Epidermal melanocyte (primary cell): ENCODE results near the gene KDM5B.
A peak's percentile ranks its signal among the peaks of the same experiment; 100 is the strongest.
"Not testable (repeated sequence)": the region's sequence is repeated elsewhere in the genome, so short reads cannot be mapped to it uniquely, and the experiment has no call there.

ENCODE experiments used
- DNase-seq: peaks from one replicate; pipeline ENCODE4 v3.0.0; 2011; ENCODE audit warnings: low spot score; ENCODE audit not compliant: insufficient read length

KDM5B gene

DNA sequence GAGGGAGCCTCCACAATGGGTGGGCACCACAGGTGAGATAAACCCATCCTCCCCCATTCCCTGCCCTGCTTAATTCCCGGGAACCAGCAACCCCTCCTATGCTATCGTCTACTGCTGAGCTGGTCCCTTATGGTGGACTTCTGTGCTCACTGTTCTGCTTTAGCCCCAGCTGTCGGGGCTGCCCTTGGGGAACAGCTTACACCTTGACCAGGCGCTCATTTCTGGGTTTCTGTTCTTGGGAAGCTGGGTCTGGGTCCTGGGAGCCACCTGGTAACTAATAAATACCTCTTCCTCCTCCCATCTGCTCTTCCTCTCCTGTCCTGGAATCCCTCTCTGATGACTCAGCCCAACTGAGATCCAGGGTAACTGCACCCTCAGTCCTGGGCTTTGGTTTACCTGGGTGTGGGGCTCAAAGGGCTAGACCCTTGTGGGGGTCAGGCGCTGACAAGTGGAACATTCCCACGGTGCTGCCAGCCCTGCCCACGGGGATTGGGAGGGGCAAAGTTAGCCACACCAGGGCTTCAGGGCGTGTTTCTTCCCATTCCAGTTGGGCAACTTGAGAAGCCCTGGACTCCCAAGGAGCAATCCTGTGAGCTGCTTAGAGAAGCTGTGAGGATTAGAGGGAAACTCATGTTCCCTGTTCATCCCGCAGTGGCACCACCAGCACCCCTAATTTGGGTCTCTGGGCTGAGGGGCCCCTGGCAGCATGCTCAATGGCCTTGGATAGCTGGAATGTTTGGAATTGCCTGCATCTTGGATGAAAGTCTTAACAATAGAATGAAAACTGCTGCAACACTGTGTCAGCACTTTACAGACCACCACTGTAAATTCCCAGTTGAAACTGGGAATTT, 4.2 kb upstream of the KDM5B start:
- no peak for DNase-seq

DNA sequence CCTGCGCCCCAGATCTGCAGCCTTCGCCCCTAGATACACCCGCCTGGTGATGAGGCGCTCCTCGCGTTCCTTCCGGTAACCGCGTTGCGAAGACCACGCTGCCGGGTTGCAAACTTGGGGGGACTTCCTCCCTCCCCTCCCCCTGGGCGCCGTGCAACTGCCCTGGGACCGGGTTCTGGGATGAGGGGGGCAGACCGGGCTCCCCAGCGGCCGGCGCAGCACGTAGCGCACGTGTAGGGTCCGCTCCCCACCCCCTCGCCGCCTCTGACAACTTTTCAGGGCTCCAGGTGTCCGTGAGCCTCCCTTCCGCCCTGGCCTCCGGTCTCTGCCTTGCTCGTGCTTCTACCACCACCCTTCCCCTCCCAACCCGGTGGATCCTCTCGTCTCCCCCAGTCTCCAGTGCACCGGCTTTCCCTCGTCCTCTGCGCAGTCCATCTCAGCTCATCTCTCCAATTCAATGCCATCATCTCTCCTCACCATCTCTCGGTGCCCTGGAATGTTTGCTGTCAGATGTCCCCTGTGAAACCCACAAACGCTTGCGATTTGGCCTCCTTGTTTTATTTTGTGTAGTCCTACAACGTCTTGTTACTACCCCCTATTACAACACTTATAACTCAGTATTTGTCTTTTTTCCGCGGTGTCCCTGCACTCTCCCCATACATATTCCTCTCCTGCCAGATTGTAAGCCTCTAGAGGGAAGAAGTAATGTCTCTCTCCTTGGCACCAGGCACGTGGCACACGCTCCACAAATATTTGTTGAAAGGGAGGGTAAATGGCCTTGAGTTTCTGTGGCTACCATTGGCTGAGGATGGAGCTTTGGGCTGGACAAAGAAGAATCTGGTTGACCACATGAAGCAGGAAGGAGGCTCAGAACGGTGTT, 3.3 kb upstream of the KDM5B start:
- no peak for DNase-seq

DNA sequence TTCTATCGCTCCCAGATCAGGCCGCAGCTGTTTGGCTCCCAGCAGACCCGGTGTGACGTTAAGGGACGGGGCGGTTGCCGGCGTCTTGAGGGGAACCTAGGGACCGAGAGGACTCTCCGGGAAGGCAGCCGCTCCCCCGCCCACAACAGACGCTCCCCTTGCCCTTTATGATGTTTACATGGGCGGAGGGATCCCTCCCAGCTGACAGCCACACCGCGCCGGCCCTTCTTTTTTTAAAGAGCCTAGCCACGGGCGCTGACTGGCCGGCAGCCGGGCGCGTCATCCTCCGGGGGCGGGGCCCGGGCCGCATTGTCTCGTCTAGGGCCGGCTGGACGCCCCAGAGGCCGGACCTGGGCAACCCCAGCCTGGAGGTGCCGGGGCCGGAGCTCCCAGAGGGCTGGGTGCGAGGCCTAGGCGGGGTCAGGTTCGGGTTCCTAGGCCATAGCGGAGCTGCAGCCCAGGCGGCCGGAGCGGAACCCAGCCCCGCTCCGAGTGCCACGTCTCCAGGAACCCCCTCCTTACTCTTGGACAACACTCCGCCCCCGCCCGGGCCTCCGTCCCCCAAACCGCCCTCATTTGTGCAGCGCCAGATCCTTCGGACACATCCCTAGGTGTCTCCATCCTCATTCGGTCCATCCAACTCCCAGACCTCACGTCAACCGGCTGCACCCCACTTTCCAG, 2.5 kb upstream of the KDM5B start, which contains the start of gene PCAT6:
Gene PCAT6, plus strand, starts transcription at position 340 of the 681 bp plus-strand sequence.
- DNase-seq, result peak; percentile 93

DNA sequence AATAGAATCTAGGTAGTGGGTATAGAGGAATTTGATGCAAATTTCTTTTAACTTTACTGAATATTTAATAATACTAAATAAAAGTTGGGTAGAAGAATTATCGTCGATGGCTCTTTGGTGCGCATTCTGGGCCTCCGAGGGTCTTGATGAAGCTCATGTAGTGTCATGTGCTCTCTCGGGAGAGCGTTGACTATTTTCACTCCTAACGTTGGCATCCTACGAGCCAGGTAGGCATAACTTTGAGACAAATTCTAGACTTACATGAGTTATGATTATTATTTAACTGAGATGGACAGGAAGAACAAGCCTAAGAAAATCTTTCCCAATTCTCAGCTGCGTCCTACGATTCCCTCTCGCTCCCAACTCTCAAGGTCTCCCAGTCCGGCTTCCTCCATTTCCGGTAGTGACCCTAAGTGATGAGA, 2.0 kb upstream of the KDM5B start:
- no peak for DNase-seq

DNA sequence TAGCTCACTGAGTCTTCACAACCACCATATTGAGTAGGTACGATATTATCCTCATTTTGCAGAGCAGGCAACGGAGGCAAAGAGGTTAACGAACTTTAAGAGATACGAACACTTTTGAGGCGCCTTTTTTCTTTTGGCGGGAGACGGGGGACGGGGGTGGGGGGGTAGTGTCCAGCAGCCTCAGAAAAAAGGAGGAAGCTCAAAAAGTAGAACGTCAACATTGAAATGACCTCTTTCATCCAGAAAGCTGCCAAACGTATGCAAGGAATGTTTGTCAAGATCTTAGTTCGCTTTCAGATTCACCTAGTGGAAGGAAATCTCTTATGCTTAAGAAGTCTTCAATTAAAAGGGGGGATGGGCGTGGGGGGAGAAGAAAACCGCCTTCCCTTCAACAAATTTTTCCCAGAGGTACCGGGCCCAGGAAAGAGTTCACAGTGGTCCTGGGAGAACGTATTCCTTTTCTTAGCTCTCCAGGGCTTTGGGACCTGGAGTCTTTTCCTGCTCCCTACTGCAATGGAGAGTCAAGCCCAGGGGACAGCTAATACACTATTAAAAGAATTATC, 1.5 kb upstream of the KDM5B start:
- no peak for DNase-seq

DNA sequence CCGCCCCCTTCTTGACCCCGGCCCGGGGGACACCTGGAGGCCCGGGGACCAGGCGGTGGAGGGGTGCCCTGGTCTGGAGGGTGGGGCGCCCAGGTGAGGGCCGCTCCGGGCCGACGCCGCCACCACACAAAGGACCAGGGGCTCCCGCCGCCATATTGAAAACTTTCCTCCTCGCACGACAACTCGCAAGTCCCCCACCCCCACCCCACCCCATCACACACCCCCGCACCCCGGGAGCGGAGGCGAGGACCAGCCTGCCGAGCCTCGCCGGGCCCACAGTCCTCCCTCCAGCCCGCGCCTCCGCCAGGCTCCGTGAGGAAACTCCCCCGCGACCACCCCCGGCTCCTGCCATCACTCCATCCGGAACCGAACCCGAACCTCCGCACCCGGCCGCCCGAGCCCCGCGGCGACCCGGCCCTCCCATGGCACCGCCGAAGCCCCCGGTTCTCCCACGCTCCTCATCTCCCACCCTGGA, 733 bp downstream of the KDM5B start:
- no peak for DNase-seq

DNA sequence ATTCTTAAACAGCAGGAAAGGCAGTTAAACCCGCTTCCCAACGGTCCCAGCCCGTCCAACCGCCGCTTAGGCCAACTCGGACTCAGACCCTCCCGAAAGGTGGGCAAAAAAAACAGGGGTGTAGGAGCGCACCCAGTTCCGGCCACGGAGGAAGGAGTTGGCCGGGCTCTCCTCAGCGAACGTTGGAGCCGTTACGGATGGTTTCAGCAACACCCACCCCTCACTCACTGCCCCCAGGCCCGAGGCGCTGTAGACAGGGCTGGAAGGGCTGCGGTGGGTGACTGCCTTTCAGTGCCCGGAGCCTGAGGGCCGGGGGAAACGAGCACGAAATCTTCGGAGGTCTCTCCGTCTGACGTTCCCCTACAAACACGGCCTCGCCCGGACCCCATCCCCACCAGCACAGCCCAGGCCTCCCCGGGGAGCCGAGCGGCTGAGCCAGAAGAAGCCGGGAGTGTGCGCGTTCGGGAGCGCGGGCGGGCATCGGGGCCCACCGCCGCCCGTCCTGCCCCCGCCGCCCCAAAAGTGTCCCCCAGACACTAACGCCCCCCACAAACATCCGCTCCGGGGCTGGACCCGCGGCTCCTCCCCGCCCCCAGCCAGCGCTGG, 1.3 kb downstream of the KDM5B start:
- no peak for DNase-seq

DNA sequence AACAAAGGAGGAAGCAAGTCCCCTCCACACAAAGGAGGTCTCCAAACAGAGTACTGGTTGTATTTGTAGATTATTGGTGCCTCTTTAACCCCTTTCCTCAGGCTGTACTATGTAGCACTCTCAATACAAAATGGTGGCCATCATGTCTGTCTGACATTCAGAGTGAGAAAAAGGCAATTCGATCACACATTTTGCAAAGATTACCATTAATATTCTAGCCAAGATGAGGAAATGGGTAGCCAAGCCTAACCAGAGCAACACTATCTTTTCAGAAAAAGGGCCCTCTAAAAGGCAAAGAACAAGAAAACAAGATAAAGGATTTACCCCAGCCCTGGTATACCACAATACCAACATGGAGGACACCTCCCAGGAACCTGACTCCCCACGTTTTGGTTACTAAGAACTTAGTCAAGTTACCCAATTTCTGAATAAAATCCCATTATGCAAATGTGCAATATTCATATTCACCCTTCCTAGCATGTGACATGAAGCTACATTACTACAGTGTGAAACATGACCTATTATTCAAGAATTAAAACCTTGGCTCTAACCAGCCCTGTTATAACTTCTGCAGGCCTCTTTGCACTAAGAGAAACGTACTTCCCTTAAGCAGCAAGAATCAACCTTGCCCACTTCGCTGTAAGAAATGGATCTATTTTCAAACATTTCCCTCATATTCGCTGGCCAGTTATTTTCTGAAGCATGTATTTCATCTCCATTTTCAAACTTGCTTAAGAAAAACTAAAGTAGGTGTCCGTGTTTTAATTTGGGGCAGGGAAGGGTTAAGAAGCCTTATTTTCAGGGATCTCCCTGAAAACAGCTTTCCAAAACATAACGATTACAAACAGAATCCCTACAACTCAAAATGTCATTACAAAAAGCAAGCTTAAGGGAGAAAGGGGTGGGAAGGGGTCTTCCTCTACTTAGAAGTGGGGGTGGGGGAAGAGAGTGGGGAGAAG, 2.1 kb downstream of the KDM5B start:
- no peak for DNase-seq

DNA sequence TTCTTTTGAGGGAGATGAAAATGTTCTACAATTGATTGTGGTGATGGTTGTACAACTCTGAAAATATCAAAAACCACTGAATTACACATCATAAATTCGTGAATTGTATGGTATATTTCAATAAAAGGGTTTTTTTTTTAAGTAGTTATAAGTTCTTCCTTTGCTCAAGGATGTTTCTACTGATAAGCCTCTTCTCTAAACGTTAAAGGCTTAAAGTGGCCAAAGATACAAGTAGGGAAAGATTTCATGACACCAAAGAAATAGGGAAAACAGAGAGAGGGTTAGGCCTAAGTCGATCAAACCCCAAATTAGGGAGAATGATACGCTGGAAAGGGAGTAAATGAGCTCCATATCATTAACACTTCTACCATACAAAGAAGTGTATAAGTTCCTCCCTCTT, 4.1 kb downstream of the KDM5B start:
- no peak for DNase-seq

DNA sequence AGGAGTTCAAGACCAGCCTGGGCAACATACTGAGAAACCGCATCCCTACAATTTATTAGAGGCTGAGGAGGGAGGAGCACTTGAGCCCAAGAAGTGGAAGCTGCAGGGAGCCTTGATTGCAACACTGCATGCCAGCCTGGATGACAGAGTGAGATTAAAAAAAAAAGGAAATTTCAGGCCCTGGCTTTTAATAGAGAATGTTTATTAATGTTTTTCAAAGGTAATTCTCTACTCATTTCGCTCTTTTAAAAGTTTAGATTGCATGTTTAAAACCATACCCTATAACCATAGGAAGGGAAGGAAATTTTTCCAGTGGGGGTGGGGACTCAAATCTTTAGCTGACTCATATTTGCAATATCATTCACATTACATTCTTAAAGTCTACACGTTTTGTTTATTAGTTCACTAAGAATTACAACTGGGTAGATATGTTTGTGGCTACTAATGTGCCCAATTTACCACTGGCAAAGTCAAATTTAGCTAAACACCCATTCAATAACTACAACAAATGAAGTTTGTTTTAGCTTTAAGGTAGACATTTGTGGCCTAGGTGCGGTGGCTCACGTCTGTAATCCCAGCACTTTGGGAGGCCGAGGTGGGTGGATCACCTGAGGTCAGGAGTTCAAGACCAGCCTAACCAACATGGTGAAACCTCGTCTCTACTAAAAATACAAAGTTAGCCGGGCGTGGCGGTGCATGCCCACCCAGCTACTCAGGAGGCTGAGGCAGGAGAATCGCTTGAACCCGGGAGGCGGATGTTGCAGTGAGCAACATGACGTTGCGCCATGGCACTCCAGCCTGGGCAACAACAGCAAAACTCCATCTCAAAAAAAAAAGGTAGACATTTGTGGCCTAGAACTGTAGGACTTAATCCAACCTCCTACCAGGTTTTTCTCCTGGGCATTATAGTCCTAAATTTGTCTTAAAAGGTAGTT, 5.0 kb downstream of the KDM5B start:
- DNase-seq, result no peak

DNA sequence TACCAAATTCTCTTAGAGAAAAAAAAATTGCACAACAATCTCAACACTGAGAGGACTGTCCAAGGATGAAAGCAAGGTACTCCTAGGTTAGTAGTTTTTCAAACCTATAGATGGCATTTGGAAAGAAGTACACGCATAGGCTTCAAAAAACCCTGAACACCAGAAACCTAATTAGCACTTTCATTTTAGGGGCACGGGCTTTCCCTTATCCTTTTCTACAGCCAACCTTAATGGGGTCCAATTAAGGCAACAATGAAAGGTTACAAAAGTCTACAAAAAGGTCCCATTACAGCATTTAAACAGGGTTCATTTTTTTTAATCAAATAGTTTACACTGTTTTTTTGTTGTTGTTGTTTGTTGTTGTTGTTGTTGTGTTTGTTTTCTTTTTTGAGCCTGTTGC, 6.2 kb downstream of the KDM5B start:
- no peak for DNase-seq

DNA sequence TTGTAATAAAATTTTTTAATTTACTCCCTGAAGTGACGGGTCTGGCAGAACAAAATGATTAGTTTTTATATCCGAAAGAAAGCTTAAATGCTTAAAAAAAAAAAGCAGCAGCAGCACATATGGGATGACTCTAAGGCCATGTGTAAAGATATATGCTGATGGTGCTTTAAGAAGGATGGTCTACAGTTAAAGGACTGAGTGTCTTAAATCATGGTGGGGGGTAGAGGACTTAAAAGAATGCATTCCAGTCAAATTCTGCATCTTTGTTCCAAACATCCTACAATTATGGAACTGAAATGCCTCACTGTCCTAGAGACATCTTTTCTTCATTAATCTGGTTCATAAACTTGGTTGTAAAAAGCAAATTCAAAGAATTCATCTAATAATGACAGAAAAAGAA, 7.0 kb downstream of the KDM5B start:
- no peak for DNase-seq

DNA sequence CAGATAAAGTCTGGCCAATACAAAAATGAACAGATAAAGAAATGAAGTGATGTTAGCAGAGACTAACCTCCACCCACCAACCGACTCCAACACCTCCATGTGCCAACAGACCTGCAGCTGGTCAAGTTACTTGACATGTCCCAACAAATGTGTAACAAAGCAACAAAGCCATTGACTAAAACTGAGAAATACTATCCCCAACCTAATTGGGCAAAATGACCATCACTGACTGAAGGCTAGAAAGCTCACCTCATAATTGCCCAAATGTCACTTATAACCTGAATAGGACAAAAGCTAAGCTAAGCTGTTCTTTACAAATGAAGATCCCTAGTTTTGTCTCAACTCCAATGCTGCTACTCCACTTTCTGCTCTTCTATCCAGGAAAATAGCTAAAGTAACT, 7.5 kb downstream of the KDM5B start:
- no peak for DNase-seq

DNA sequence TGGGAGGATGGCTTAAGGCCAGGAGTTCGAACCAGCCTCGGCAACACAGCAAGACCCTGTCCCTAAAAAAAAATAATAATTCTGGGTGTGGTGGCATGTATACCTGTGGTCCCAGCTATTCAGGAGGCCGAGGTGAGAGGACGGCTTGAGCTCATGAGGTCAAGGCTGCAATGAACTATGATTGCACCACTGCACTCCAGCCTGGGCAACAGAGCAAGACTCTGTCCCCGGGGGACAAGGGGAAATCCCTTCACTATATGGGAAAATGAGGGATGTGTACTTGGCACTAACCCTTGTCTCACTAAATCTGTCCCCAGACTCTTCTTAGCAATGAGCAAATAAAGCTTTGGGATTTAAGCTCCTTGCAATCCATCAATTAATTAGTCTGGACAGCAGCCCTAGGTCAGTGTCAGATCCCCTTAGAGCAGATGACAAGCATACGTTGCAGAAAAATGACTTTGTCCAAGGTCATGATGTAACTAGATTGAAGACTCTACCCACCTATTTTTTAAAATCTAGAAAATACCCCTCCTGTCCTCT, 9.4 kb downstream of the KDM5B start:
- no peak for DNase-seq

DNA sequence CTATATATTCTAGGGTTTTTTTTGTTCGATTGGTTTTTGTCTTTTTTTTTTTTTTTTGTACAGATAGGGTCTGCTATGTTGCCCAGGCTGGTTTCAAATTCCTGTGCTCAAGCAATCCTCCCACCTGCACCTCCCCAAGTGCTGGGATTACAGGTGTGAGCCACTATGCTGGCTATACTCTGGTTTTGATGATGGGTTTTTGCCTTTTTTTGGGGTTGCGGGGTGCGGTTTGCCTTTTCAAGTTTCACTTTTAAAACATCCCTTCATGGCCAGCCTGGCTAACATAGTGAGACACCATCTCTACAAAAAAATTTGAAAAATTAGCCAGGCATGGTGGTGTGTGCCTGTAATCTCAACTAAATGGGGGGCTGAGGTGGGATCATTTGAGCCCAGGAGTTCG, 10.0 kb downstream of the KDM5B start:
- DNase-seq, result no peak

DNA sequence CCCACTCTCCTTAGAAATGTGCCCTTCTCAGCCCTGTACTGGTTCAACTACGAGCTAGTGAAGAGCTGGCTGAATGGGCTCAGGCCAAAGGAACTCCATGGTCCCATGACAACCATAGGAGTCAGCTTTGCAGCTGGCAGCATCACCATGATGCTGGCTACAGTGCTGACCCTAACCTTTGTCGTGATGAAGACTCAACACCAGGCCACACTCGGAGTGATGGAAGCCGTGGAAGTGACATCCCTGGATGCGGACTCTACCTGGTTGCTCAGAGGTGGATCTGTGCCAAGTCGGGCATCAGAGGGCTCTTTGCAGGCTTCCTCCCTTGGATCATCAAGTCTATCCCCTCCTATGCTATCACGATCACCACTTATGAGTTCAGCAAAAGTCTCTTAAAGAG, 11.6 kb downstream of the KDM5B start:
- no peak for DNase-seq

DNA sequence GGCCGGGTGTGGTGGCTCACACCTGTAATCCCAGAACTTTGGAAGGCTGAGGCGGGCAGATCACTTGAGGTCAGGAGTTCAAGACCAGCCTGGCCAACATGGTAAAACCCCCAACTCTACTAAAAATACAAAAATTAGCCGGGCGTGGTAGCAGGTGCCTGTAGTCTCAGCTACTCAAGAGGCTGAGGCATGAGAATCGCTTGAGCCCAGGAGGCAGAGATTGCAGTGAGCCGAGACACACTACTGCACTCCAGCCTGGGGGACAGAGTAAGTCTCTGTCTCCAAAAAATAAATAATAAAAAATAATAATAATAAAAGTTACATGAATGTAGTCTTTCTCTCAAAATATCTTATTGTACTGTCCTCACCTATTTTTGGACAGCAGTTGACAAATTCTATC, 13.3 kb downstream of the KDM5B start:
- not testable (repeated sequence) for DNase-seq

DNA sequence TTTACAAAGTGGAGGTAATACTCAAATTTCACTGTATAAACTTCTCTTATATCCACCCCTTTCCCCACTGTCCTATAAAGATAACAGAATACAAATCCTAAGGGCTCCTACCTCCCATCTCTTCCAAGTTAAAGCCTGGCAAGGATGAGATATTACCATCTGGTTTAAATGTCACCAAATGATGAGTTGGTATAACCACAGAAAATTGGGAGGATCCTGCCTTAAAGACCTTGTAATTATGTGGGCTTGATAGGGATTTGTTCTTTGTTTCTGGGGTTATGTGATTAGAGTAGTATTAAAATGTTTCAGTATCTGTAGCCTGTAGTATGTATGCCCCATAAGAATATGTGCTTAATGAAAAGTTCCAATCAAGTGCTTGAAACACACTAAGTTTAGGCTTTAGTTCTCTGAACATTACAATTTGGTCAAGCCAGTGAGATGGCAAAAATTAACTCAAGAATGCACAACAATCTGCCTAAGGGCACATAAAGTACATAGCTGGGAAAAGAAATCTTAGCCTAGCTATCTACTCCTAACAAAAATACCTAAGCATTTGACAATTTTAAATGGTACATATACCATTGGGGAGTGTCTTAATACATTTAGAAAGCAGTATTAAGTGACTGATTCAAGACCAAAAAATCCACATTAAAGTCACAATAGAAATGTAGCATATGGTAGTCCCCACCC, 14.0 kb downstream of the KDM5B start:
- no peak for DNase-seq
